Esophagus squamous epithelium (tissue), 4 donors: ENCODE data around the gene MAPRE3.

ENCODE experiments used
- CTCF ChIP-seq, 6 experiments: fragments of 450-650 bp in 4 of 6; fragments of 200-600 bp in 2 of 6; sonication (generic) in 2 of 6; IDR thresholded peaks; one replicate each; pipeline ENCODE4 v1.5.1; 2016 to 2019; ENCODE audit warnings: antibody characterized with exemption in 6 of 6, mild to moderate bottlenecking in 4 of 6, moderate library complexity in 4 of 6
- POLR2A ChIP-seq, 4 donors: fragments of 450-650 bp; IDR thresholded peaks; one replicate each; pipeline ENCODE4 v1.6.1; 2017; ENCODE audit warnings: antibody characterized with exemption in 4 of 4, mild to moderate bottlenecking in 4 of 4, moderate library complexity in 3 of 4

GRCh38 chr2:27016801-27017325 is 46.4 kb downstream of the MAPRE3 start:
- TF ChIP-seq CTCF (IDR thresholded peaks at IDR 0.05) (peak; percentile 35 to 78 (median 67)), POLR2A (IDR thresholded peaks at IDR 0.05) (no peak)
